ENCODE results near the gene BCAP31.
A peak's percentile ranks its signal among the peaks of the same experiment; 100 is the strongest.

DNA sequence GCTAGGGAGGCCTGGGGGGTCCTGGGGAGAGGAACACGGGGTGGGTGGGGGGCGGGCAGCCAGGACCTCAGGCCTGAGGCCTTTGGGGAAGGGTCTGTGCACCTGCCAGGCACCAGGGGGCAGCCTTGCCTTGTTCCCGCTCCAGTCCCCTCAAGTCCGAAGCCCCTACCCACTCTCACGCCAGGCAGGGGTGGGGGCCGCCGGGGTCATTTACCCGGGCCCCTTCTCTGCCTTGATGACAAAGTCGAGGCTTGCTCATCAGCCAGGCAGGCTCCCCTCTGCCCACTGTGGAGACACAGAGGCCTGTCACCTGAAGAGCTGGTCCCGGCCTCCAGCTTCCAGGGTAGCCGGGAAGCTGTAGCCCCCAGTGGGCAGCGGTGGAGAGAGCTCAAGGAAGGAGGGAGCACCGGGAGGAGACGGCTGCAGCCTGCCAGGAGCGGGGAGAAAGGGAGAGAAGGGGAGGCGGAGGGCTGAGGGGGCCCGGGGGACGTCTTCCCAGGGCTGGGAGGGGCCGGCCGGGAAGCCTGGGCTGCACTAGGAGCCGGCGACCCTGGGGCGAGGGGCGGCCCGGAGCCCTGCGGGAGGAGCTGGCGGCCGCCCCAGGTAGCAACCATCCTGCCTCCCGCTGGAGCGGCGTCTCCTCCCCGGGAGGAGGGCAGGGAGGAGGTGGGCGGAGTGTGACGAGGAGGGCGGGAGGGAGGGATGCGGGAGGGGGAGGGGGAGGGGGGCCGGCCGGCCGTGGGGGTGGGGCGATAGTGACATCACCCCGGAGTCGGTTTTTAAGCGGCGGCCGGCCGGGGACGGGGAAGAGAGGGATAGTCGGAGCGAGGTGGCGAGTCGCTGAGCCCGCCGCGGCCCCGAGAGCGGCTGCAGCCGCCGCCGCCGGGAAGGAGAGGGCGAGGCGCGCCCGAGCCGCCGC lies 36.8 kb downstream of the BCAP31 start, which contains the start of gene SLC6A8:
- TF ChIP-seq, protein P1, sequence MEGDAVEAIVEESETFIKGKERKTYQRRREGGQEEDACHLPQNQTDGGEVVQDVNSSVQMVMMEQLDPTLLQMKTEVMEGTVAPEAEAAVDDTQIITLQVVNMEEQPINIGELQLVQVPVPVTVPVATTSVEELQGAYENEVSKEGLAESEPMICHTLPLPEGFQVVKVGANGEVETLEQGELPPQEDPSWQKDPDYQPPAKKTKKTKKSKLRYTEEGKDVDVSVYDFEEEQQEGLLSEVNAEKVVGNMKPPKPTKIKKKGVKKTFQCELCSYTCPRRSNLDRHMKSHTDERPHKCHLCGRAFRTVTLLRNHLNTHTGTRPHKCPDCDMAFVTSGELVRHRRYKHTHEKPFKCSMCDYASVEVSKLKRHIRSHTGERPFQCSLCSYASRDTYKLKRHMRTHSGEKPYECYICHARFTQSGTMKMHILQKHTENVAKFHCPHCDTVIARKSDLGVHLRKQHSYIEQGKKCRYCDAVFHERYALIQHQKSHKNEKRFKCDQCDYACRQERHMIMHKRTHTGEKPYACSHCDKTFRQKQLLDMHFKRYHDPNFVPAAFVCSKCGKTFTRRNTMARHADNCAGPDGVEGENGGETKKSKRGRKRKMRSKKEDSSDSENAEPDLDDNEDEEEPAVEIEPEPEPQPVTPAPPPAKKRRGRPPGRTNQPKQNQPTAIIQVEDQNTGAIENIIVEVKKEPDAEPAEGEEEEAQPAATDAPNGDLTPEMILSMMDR (IDR thresholded peaks at IDR 0.05), result peak in 3 of 5 experiments; percentile 28 to 36 (median 35)
- TF ChIP-seq POLR2A (IDR thresholded peaks at IDR 0.05), result peak in 1 of 2 donors; percentile 54

All from tibial nerve (tissue), 3 donors.